Measurements from ENCODE around the gene ING3. TPM values are rescaled to one million over a fixed set of nuclear protein-coding genes. Genes with fewer than 3 reads are reported as not detected.

ING3 gene
- polyA plus RNA-seq, 3 donors, result 22.3 to 26.9 (median 25.9) TPM

DNA sequence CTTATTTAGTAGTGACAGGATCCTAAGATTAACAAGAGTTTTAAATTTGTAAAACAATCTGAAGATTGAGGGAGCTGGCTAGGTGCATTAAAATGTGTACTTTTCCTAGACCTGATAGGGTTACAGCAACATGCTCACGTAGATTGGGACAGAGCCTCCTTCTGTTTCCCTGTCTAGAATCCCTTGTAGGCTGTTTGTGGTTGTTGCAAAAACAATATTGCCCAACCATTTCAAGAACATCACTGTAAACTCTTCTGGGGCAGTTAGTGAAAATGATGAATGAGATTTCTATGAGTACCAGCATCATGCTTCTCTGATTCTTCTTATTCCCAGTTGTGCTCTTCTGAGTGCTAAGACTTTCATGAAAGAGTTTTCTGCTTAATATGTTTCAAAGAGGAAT is 23.3 kb downstream of the ING3 start:
- no peak overlapping the region for H3K4me3 ChIP-seq (replicated peaks in 1 of 3; ENCODE audit: low read depth in 2 of 3, low read length in 3 of 3)
- no peaks in the 10 kb centered on the region for H3K4me1 ChIP-seq (ENCODE audit: control insufficient read depth in 1 of 2, insufficient read depth in 2 of 2, low read length in 2 of 2)
- no peak for DNase-seq
- Mint-ChIP-seq H3K9me3 (no peaks in the 10 kb centered on the region), H3K4me3 (no peak overlapping the region), H3K36me3 (peaks cover 60 to 62% of the 10 kb centered on the region in 2 donors), H3K4me1 (no peaks in the 10 kb centered on the region), H3K27ac (peak overlapping the region in 1 of 7 donors; percentile 58), H3K27me3 (ENCODE audit: low read depth in 3 of 3) (no peaks in the 10 kb centered on the region)
- no peak overlapping the region for H2AFZ ChIP-seq (ENCODE audit: insufficient read depth, low read depth, low read length, poor library complexity, severe bottlenecking)
- no peak overlapping the region for H3K27ac ChIP-seq (ENCODE audit: low read depth in 1 of 2, low read length in 2 of 2)
- H3K36me3 ChIP-seq (replicated peaks in 1 of 2; ENCODE audit: control insufficient read depth in 1 of 2, insufficient read depth in 2 of 2, low read length in 2 of 2), result peaks cover 76 to 89% of the 10 kb centered on the region in 2 donors
- H3K9me3 ChIP-seq (replicated peaks in 1 of 2; ENCODE audit: control insufficient read depth in 1 of 2, insufficient read depth in 1 of 2, low read length in 2 of 2), result no peaks in the 10 kb centered on the region
- H3K9ac ChIP-seq (ENCODE audit: insufficient read depth, low read length, poor library complexity, severe bottlenecking), result no peak overlapping the region
- no peak overlapping the region for H3K4me2 ChIP-seq (replicated peaks; ENCODE audit: extremely low read depth, low read length, poor library complexity, severe bottlenecking)
- TF ChIP-seq, protein P1, sequence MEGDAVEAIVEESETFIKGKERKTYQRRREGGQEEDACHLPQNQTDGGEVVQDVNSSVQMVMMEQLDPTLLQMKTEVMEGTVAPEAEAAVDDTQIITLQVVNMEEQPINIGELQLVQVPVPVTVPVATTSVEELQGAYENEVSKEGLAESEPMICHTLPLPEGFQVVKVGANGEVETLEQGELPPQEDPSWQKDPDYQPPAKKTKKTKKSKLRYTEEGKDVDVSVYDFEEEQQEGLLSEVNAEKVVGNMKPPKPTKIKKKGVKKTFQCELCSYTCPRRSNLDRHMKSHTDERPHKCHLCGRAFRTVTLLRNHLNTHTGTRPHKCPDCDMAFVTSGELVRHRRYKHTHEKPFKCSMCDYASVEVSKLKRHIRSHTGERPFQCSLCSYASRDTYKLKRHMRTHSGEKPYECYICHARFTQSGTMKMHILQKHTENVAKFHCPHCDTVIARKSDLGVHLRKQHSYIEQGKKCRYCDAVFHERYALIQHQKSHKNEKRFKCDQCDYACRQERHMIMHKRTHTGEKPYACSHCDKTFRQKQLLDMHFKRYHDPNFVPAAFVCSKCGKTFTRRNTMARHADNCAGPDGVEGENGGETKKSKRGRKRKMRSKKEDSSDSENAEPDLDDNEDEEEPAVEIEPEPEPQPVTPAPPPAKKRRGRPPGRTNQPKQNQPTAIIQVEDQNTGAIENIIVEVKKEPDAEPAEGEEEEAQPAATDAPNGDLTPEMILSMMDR (IDR thresholded peaks at IDR 0.05), result no peak
- no peaks in the 10 kb centered on the region for H3K27me3 ChIP-seq (ENCODE audit: control insufficient read depth in 2 of 2, insufficient read depth in 2 of 2, low read length in 2 of 2)
- WGBS (ENCODE audit: insufficient coverage), result no CpG with 5 or more reads among the region's 1 CpG
- no peaks in the 10 kb centered on the region for H4K20me1 ChIP-seq (ENCODE audit: insufficient read depth, low read length)
- intact Hi-C loops (cut with micrococcal nuclease), result no loop called here
- no peaks in the 10 kb centered on the region for H3K79me2 ChIP-seq (ENCODE audit: insufficient read depth, low read length)

DNA sequence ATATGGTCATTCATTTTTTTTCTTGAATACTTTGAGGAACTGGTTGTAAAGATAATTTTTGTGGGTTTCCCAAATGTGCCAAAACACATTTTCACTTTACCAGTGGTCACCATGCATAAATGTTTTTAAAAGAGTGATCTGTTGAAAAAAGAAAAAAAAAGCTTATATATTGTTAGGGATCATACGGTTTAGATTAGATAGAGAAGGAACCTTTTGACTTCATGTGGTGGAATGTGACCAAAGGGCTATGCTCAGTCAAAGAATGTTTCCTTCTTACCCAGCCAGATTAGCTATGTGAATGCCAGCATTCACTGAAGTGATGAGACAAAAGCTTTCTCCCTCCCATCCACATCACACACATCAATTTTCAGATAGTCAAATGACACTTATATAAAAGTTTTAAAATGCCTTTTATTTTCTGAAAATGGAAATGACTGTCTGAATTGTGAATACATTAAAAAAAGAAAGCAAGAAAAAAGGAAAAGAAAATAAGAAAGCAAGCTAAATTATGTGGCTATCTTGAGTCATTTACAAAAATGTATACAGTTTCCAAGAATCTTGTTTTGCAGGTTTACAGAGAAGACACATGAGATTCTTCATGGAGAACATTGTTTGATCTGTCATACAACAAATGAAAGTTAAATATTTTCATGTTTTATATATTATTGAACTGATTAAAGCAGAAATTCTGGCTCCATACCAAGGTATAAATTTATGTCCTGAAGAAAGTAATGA is 29.4 kb downstream of the ING3 start:
- Mint-ChIP-seq H3K27me3 (ENCODE audit: low read depth in 3 of 3) (no peaks in the 10 kb centered on the region), H3K27ac (no peak overlapping the region), H3K4me3 (no peak overlapping the region), H3K9me3 (no peaks in the 10 kb centered on the region), H3K4me1 (no peaks in the 10 kb centered on the region), H3K36me3 (peaks cover 9 to 18% of the 10 kb centered on the region in 2 donors)
- Histone ChIP-seq H3K4me3 (replicated peaks in 1 of 3; ENCODE audit: low read depth in 2 of 3, low read length in 3 of 3) (no peak overlapping the region), H3K79me2 (ENCODE audit: insufficient read depth, low read length) (no peaks in the 10 kb centered on the region), H3K4me2 (replicated peaks; ENCODE audit: extremely low read depth, low read length, poor library complexity, severe bottlenecking) (no peak overlapping the region), H3K27me3 (ENCODE audit: control insufficient read depth in 2 of 2, insufficient read depth in 2 of 2, low read length in 2 of 2) (no peaks in the 10 kb centered on the region), H3K27ac (ENCODE audit: low read depth in 1 of 2, low read length in 2 of 2) (no peak overlapping the region), H3K9me3 (replicated peaks in 1 of 2; ENCODE audit: control insufficient read depth in 1 of 2, insufficient read depth in 1 of 2, low read length in 2 of 2) (no peaks in the 10 kb centered on the region), H3K36me3 (replicated peaks in 1 of 2; ENCODE audit: control insufficient read depth in 1 of 2, insufficient read depth in 2 of 2, low read length in 2 of 2) (peaks cover 16 to 28% of the 10 kb centered on the region in 2 donors), H3K4me1 (ENCODE audit: control insufficient read depth in 1 of 2, insufficient read depth in 2 of 2, low read length in 2 of 2) (no peaks in the 10 kb centered on the region), H4K20me1 (ENCODE audit: insufficient read depth, low read length) (no peaks in the 10 kb centered on the region), H3K9ac (ENCODE audit: insufficient read depth, low read length, poor library complexity, severe bottlenecking) (no peak overlapping the region), H2AFZ (ENCODE audit: insufficient read depth, low read depth, low read length, poor library complexity, severe bottlenecking) (no peak overlapping the region)
- no CpG with 5 or more reads among the region's 1 CpG for WGBS (ENCODE audit: insufficient coverage)
- TF ChIP-seq, protein P1 (IDR thresholded peaks at IDR 0.05), result no peak
- DNase-seq, result no peak
- intact Hi-C loops (cut with micrococcal nuclease), result loop anchor here in 1 of 2 donors (10.0 kb wide), 1 partner anchor 55 kb away; no protein-coding TSS in a partner anchor
